Mesothelial cell of epicardium (in vitro differentiated cells): Measurements from ENCODE around the gene RABL3. TPM values are rescaled to one million over a fixed set of nuclear protein-coding genes. Genes with fewer than 3 reads are reported as not detected.
"Not testable (repeated sequence)": the region's sequence is repeated elsewhere in the genome, so short reads cannot be mapped to it uniquely, and the experiment has no call there.

Experiments used
- DNase-seq, 2 experiments: peaks; one replicate each; pipeline ENCODE4 v3.0.0; 2021; ENCODE audit warnings: low spot score in 2 of 2; ENCODE audit not compliant: unreplicated experiment in 2 of 2
- H3K27ac Mint-ChIP-seq: 2 replicates; pipeline ENCODE4 v1.8.0; 2021; ENCODE audit warnings: mixed read lengths
- H3K27me3 Mint-ChIP-seq: 2 replicates; pipeline ENCODE4 v1.8.0; 2021; ENCODE audit warnings: low read depth, mixed read lengths
- H3K36me3 Mint-ChIP-seq: 2 replicates; pipeline ENCODE4 v1.8.0; 2021; ENCODE audit warnings: mixed read lengths
- H3K4me1 Mint-ChIP-seq: 2 replicates; pipeline ENCODE4 v1.8.0; 2021; ENCODE audit warnings: mixed read lengths
- H3K4me3 Mint-ChIP-seq: 2 replicates; pipeline ENCODE4 v1.8.0; 2021; ENCODE audit warnings: mild to moderate bottlenecking, moderate library complexity, mixed read lengths
- H3K9me3 Mint-ChIP-seq: 2 replicates; pipeline ENCODE4 v1.8.0; 2021; ENCODE audit warnings: mixed read lengths
- CTCF ChIP-seq: fragments of 200-600 bp; sonication (generic); IDR thresholded peaks from one replicate; pipeline ENCODE4 v1.5.0; 2021; ENCODE audit warnings: antibody characterized with exemption; ENCODE audit not compliant: unreplicated experiment
- total RNA-seq: library from RNA; stranded (reverse); gene quantifications from 3 replicates; pipeline ENCODE4 v1.2.1, GENCODE V29; 2021

Gene RABL3
- total RNA-seq, result 17.3 to 19.5 TPM (median 19.1 TPM) in 3 replicates

GRCh38 chr3:120742198-120742848, at the start of gene RABL3, which contains the start of gene GTF2E1:
TSS of gene RABL3 (minus strand) at chr3:120742516. CDS start at chr3:120742507, 9 bp downstream.
TSS of gene GTF2E1 (plus strand) at chr3:120742744. CDS start at chr3:120750553, 7,809 bp downstream.
- peak within 1 kb of the TSS; percentile 84 for H3K27ac Mint-ChIP-seq
- peak within 1 kb of the TSS; percentile 91 for H3K4me3 Mint-ChIP-seq
- H3K9me3 Mint-ChIP-seq, result peaks cover 2% of the 10 kb centered on the region
- peaks cover 25% of the 10 kb centered on the region for H3K4me1 Mint-ChIP-seq
- no peaks in the 10 kb centered on the region for H3K27me3 Mint-ChIP-seq
- no peak for TF ChIP-seq CTCF
- peak; percentile 87 to 95 for DNase-seq
- H3K36me3 Mint-ChIP-seq, result peaks cover 16% of the 10 kb centered on the region

GRCh38 chr3:120791913-120792312, 49.6 kb upstream of the RABL3 start:
- Mint-ChIP-seq H3K27ac (no peak overlapping the region), H3K27me3 (no peaks in the 10 kb centered on the region), H3K9me3 (no peaks in the 10 kb centered on the region), H3K4me1 (no peaks in the 10 kb centered on the region), H3K36me3 (no peaks in the 10 kb centered on the region), H3K4me3 (no peak overlapping the region)
- no peak for DNase-seq
- TF ChIP-seq CTCF, result no peak

GRCh38 chr3:120791010-120791409, 48.7 kb upstream of the RABL3 start:
- Mint-ChIP-seq H3K27ac (no peak overlapping the region), H3K27me3 (no peaks in the 10 kb centered on the region), H3K36me3 (peaks cover 2% of the 10 kb centered on the region), H3K9me3 (no peaks in the 10 kb centered on the region), H3K4me3 (no peak overlapping the region), H3K4me1 (no peaks in the 10 kb centered on the region)
- no peak for DNase-seq
- no peak for TF ChIP-seq CTCF

- not testable (repeated sequence) for H3K9me3 Mint-ChIP-seq, DNase-seq, H3K27ac Mint-ChIP-seq, H3K27me3 Mint-ChIP-seq, H3K4me1 Mint-ChIP-seq, H3K4me3 Mint-ChIP-seq
- H3K36me3 Mint-ChIP-seq, result peaks cover 18% of the 10 kb centered on the region
Observed at GRCh38 chr3:120785832-120786231, 43.5 kb upstream of the RABL3 start.

GRCh38 chr3:120780977-120781376, 38.7 kb upstream of the RABL3 start:
- Mint-ChIP-seq H3K27ac (no peak overlapping the region), H3K4me1 (no peaks in the 10 kb centered on the region), H3K4me3 (no peak overlapping the region), H3K9me3 (no peaks in the 10 kb centered on the region), H3K27me3 (no peaks in the 10 kb centered on the region), H3K36me3 (peaks cover 25% of the 10 kb centered on the region)
- no peak for DNase-seq
- TF ChIP-seq CTCF, result no peak

- no peak overlapping the region for H3K27ac Mint-ChIP-seq
- no peaks in the 10 kb centered on the region for H3K9me3 Mint-ChIP-seq
- no peak for DNase-seq
- TF ChIP-seq CTCF, result no peak
- peaks cover 19% of the 10 kb centered on the region for H3K36me3 Mint-ChIP-seq
- H3K4me3 Mint-ChIP-seq, result no peak overlapping the region
- no peaks in the 10 kb centered on the region for H3K27me3 Mint-ChIP-seq
- H3K4me1 Mint-ChIP-seq, result no peaks in the 10 kb centered on the region
Observed at GRCh38 chr3:120778776-120779175, 36.5 kb upstream of the RABL3 start.
